IPS DF 4.7 (cell line): ENCODE data around the gene ZNF366.

ENCODE experiments used
- DNase-seq: peaks from one replicate; pipeline ENCODE4 v3.0.0-alpha.2; 2013; ENCODE audit warnings: low spot score; ENCODE audit errors: extremely low read depth

The ZNF366 gene

DNA sequence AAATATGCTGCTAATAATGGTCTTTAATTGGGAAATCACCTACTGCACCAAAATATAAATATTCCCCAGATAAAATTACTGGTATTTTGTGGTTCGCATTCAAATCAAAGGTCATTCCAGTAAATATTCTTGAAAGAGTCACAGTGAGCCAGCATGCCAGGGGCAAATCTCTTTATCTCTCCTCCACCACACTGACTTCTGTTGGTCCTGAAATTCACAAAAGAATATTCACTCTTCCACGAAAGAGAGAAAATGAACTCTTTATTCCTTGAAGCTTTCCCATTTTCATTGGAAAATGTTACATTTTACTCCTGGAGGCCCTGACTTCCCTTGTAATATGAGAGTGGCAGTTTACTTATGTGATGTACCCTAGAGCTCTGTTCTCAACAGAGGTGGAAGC lies 39.7 kb downstream of the ZNF366 start:
- DNase-seq = no peak

DNA sequence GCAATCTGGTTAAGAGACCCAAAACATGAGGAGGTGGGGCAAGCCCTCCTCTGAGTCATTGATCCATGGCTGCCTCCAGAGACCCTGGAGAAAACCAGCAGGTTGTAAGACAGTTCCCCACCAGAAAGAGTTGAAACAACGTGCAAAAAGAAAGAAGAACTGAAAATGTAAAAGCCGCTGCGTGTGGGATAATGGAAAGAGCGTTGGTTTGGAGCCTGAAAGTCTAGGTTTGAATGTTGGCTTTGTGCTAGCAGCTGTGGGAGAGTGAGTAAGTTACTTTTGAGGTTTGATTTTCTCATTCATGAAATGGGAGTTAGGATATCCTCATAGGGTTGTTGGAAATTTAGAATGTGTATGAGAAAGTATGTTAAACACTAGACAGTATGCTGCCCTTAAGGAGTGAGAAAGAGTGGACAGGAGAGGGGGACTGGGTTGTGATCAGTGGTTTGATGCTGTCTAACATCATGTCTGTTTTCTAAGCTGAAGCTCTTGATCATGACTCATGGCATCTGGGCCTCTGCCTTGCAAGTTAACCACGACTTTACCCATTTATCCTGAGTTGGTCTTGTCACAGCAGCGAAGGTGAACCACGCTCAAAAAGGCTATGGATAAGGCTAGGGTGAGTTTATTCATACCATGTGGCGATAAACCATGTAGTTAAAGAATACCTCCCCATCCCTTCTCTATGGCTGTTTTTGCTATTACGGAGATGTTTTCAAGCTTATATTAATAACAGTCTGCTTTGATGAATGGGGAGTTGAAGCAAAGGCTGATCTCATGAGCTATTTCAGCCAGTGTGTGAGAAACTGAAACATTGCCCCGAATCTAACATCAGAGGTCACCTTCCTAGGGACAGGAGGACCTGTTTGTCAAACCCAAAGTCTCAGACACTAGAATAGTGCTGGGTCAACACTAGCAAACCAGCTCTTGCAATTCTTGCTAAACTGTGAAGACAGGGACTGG lies 41.3 kb downstream of the ZNF366 start:
- no peak for DNase-seq

DNA sequence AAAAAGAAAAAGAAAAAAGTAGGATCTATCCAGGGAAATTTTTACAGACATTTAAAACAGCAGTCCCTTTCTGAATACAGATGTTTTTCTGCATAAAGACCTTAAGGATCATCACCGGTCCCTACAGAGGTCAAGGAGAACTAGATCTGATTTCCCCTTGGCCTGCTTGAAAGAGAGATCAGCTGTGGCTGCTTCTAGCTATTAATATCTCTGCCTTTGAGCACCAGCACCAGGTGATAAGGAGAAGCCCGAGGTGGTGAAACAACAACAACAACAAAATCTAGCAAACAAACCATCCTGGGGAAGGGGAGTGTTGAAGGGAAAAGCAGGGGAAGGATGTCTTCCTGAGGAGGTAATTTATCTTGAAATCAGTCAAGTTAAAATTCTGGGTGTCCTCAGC lies 42.1 kb downstream of the ZNF366 start:
- DNase-seq = no peak

DNA sequence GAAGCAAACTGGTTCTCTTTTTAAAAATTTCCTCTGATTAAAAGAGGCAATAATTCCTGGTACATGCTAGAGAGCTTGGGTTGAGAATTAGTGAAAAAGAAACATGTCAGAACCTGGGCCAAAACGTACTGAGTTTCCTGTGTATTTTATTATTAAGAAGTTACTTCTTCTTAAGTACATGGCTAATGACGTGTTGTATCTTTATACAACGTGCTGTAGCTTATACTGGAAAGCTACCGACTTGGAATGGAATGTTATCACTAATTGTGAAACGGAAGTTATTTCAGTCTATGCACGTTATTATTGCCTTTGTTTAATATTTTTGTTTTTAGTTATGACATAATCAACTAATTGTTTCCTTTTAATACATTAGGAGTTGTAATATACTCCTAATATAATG lies 43.1 kb downstream of the ZNF366 start:
- no peak for DNase-seq

DNA sequence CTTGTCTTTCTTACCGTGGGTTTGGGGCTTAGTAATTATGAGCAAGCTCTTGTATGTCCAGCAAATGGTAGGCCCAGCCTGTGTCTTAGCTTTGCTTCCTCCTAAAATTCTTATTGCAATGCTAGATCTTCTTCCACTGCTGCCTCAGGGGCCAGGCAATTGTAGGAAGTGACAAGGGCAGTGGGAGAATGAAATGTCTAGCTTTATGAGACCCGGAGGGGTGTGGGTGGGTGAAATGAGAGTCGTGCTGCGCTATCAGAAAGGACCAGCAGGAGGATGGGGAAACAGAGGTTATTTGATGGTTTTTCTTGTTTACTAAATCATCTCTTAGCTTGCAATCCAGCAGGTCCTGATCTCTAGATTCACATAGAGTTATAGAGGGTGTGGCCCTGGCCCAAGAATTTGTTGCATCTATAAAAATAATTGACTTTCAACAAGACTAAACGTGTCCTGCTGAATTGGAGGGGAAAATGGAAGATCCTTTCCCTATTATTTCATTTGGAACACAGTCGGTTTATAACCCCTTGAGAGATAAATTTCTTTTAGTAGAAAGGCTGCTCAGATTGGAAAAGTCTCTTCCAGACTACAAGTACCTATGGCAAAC lies 43.7 kb downstream of the ZNF366 start:
- no peak for DNase-seq

DNA sequence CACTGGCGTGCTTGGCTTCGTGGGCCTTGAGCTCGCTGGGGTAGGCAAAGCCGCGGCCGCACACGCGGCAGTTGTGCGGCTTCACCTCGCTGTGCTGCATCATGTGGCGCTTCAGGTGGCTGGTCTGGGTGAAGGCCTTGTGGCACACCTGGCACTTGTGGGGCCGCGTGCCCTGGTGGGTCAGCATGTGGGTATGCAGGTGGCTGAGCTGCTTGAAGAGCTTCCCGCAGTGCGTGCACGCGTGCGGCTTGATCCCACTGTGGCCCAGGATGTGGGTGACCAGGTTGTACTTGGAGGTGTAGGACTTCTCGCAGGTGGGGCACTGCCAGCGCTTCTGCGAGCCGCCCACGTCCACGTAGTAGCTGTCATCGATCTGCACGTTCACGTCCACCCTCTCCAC lies 46.8 kb downstream of the ZNF366 start:
- DNase-seq = no peak

DNA sequence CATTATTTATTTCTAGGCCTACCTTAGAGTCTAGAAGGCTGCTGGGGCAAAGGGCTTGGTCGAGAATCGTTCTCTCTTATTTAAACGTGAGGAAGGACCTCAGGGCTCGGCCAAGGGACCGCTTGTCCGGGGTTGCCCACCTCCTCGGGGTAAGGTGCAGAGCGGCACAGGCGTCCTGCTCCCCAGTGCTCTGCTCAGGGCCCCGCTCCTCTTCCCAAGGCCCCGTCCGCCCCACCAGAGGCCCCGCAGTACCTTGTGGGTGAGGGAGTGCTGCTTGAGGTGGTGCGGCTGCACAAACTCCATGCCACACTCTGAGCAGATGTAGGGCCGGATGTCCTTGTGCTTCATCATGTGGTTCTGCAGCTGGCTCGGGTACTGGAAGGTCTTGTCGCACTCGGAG lies 47.3 kb downstream of the ZNF366 start:
- DNase-seq = no peak

DNA sequence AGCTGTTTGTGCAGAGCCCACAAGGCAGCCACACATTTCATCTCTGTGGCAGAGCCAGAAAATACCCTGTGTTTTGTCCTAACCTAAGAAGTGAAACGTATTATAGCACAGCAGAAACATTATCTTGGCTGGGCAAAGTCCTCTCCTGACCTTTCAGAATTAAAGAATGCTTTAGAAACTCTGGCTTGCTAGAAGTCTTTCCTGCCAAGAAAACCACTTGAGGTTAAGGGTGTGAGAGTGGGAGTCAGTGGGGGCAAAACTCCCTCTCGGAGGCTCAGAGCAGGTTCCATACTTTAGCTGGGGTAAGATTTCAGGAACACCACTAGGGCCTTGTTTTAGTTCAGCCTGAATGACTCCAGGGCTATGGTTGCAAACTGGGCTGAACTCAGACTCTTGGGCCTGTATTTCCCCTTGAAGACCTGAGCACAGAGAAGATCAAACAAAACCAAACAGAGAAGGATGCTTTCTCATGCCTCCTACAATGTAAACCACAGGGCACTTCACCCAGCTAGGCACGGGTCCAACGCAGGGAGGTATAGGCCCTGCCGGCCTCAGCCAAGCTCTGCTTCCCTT lies 48.0 kb downstream of the ZNF366 start:
- DNase-seq = no peak

DNA sequence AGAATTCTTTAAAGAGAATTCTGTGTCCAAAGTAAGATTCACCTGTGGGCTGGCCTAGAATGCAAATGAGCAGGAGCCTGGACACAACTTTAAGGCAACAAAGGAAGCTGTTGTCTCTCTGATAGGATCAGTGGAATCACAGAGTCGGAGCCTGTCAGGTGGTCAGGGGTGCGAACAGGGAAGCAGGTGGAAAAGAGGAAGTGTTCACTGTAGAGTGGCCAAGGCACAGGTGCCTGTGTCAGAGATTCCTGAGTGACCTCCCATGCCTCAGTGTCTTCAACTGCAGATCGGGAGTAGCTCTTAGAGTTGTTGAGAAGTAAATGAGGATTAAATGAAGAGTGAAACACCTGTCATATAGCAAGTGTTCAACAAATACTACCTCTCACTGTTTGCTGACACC lies 48.8 kb downstream of the ZNF366 start:
- no peak for DNase-seq

DNA sequence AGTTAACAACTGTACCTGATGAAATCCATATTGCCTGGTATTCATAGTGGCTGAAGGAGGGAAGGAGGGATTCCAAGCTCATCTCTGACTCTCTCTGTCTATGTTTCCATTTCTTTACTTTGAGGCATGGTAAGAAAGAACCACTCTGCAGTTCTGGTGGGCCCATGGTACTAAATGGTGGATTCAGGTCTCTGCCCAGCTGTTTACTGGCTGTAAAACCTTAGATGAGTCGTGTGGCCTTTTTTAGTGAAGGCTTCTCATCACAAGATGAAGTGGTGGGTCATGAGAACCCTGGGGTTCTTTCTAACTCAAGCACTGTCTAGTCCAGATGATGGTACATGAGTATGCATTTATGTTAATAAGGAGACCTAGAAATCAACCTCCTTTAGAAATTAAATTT lies 49.7 kb downstream of the ZNF366 start:
- DNase-seq = no peak

DNA sequence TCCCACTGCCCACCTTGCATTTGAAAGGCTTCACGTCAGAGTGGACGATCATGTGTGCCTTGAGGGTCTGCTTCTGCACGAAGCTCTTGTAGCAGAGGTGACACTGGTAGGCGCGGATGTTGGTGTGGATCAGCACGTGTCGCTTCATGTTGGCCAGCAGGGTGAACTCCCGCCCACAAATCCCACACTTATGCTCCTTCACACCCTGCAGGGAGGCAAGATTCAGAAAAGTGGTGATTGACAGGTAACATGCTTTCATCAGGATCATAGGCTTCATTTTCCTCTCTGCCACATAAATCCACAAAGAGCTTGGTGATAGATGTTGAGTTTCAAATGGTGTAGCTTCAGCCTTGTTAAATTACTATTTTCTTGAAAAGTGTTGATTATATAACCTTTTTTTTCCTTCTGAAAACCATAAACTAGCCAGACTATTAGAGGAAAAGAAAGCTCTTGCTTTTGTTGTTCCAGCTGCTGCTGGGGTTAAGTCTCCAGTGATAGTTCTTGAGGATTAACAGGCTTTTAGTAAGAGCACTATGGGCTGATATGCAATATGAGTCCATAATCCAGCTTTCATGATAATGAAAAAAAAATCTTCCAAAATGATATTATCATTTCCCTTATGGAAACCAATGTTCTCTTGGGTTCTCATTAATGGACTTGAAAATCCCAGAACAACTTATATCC lies 50.7 kb downstream of the ZNF366 start:
- DNase-seq = no peak

DNA sequence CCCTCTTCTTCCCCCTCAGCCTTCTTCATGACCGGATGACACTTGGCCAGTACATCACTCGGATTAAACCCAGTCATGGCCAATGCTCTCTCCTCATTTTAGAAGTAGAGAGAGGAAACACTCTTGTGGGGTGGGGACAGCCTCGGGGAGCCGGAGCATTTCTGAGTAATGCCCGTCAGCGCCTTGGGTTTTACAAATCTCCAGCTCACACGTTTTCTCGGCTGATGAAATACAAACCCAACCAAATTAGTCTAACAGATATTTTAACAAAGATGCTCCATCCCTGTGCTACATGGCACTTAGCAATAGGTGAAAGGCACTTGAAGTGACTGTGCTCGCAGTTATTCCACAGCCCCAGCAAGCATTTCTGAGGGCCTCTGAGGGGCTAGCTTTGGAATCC lies 51.7 kb downstream of the ZNF366 start:
- no peak for DNase-seq

DNA sequence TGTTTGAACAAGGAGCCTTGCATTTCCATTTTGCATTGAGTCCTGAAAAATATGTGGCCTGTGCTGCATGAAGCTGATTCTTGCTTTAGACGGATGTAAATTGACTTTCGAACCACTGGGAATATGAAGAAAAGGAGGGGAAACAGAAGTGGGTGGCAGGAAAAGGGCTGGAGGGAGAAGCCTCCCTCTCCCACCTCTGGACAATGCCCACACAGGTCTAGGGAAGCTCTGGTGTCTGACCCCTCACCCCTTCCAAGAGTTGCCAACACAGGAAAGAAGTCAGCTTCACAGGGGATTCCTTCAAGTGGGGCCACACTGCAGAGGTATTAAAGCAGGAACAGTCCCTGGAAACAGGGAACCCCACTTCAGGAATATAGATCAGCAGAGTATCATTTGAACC lies 52.2 kb downstream of the ZNF366 start:
- no peak for DNase-seq

DNA sequence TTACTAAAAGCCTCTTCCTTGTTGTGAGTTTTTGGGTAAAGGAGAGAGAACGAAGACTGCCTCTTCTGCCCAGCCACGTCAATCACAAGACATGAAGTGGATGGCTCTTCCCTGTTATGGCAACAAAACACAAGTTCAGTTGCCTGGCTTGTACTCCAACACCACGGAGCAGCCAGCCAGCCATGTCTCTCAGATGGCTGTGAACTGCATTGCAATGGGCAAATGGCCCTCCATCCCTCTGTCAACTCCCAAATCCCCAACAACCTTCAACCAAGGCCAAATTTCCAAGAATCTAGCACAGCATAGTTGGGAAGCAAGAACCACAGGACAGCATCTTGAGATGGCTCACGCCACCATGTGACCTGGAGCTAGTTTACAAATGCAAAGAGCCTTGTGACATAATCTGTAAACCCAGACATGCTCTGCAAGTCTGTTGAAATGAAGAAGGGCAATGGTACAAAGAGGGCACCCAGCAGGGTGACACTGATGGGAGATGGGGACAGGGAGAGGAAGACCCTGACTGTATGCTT lies 53.9 kb downstream of the ZNF366 start:
- no peak for DNase-seq

DNA sequence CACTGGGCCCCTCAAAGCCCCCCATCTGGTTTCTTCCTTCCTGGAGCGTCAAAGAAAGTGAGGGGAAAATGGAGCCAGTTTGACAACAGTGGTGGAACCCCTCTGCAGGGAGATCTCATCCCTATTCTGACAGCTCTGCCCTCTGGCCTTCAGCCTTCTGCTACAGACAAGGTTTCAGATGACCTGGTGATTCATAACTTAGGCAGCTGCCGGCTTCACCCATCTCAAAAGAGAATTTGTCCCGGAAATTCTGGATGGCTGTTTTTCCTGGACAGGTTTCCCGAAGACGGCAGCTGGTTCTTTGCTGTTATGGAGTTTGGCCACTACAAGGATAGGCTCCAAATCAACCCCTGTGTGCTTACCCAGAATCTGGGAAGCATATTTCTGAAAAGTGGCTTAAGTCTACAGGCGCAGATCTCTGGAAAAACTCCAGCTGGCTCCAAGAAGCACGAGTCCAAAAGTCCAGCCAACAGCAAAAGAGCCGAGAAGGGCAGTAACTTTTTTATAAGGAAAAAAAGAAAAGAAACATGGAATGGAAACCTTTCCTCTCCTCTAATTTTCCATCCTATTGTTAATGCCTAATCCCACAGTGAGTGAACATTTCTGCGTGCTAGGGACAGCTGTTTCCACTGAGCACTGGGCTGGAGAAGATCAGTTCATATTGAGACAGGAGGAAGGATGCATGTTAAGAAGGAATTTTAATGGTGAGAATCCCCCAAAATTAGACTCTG lies 54.5 kb downstream of the ZNF366 start:
- no peak for DNase-seq

DNA sequence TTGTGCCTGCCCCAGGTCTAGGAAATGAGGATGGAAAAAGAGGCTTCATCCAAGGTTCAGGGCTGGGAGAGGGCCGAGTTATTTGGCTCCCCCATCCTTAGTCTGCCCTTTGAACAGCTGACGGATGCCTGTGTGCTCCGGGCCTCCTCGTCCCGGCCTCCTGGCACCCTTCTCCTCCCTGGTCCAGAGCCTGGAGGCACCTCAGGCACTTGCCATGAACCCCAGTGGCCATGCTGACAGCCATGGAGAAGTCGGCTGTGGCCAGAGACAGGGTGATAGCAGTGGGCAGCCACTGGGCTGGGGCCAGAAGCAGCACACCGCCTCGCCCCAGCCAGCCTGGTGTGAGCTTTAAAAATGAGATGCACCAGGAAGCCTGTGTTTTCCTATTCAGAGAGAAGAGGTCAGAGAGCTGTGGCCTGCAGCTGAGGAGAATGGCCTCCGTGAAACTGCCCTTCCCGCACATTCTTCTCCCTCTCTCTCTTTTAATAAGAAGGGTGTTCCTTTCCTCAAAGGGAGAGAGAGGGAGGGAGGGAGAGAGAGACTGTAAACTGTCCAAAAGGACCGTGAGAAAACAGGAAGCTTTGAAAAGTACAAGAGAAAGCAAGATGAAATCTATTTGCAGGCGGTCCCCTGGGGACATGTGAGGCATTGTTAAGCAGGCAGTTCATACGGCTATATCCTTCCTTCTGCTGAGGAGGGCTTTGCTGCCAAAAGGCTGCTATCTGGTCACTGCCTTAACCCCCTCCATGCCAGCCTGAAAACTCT lies 55.3 kb downstream of the ZNF366 start:
- DNase-seq = no peak

DNA sequence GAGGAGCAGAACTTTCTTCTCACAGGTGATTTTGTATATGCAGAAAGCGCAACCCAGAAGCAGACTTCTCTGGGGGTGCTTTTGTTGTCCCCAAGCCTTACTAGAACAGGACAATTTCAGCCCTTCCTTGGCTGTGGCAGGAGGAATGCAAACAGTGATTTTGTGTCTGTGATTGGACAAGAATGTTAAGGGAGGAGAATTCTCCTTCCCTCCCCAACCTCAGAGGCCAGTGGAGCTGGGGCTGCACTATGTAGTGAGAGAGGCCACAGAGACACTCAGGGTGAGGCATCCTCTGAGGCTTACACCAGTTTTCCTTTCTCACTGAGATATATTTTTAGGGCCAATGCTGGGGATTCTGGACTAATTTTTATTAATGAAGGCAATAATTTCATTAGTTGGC lies 58.8 kb downstream of the ZNF366 start:
- no peak for DNase-seq

DNA sequence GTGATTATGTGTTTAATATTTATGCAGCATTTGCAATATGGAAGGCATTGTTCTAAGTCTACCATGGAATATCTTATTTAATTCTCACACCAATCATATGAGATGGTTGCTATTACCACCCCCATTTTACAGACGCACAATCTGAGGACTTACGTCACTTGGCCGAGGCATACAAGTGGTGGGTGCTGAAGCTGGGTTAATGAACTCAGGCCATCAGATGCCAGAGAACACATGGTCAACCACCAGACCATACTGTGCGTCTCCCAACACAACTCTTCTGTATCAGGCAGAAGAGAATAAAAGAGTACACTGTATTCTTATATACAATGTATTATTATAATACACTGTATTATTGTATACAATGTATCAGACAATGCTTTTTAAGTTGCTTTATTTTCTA lies 59.5 kb downstream of the ZNF366 start:
- no peak for DNase-seq

DNA sequence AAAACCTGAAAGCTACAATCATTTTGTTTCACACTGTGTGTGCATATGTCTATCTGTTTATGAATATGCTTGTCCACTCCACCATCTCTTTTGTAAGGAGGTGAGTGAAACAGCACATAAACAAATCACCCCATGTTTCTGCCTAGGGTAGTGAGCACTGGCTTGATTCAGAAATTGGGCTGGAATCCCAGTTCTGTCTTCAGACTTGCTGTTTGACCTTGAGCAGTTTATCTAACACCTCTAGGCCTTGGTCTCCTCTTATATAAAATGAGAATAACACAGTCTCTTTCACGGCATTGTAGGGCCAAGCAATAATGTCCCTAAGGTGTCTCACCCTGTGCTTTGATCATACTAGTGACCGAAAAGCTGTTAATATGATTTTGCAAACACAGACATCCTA lies 61.2 kb downstream of the ZNF366 start:
- no peak for DNase-seq

DNA sequence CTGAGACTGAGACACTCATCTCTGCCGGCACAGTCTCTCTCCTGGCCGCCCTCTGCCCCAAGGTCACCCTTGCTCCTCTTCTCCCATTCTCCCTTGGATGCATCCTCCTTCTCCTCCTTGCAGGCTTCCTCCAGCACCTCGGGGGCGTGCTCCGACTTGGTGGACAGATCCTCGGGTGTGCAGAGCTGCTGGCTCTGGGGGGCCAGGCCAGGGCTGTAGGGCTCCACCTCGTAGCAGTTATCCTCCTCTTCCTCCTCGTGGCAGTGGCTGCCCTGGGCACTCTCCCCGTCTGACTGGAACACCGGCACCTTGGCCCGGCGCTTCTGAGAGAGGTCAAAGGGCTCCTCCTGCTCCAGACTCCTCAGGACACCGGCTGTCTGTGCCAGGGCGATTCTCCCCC lies 63.3 kb downstream of the ZNF366 start:
- DNase-seq = no peak
